GM12878 (cell line): Measurements from ENCODE around the gene AGRN. TPM values are rescaled to one million over a fixed set of nuclear protein-coding genes. Genes with fewer than 3 reads are reported as not detected.

ENCODE experiments used
- ATAC-seq: fragments of 200-7000 bp; cut with Tn5 transposase; 3 replicates; pipeline ENCODE4 v1.9.1; 2020; ENCODE audit warnings: mild to moderate bottlenecking, moderate library complexity
- BruUV-seq: library from RNA; stranded (reverse); fragments of 400-500 nt; replicated peaks from 2 replicates; lab custom pipeline; 2021; lab: Mats Ljungman, UMichigan
- CTCF ChIA-PET: fragments of 300-600 bp; sonication (Branson Sonifier 250); formaldehyde crosslinking; extraction: SDS; loops from one replicate; lab custom pipeline; 2021; ENCODE audit warnings: inconsistent platforms; lab: Yijun Ruan, JAX
- POLR2A ChIA-PET: fragments of 350-600 bp; formaldehyde crosslinking; extraction: SDS; loops from one replicate; lab custom pipeline; 2021; ENCODE audit warnings: inconsistent platforms; lab: Charles Lee
- RAD21 ChIA-PET: fragments of 300-600 bp; sonication (Branson Sonifier 250); formaldehyde crosslinking; loops from one replicate; lab custom pipeline; 2023; ENCODE audit warnings: antibody characterized with exemption; ENCODE audit not compliant: unreplicated experiment; lab: Charles Lee
- SMC1A ChIA-PET: fragments of 300-600 bp; sonication (Branson Sonifier 250); formaldehyde crosslinking; loops from one replicate; lab custom pipeline; 2023; ENCODE audit not compliant: unreplicated experiment, uncharacterized antibody; lab: Charles Lee
- DNase-seq: peaks from one replicate; pipeline ENCODE4 v3.0.0-alpha.2; 2011; ENCODE audit warnings: low read depth, low spot score
- FAIRE-seq: peaks from 3 replicates; lab custom pipeline; 2011; peaks lifted over from hg19 to GRCh38; lab: Jason Lieb, UNC
- H2AFZ ChIP-seq: 2 replicates; pipeline ENCODE4 v1.6.0; 2011; ENCODE audit warnings: low read depth, low read length, control low read depth; ENCODE audit not compliant: control insufficient read depth
- H3K27ac ChIP-seq: 2 replicates; pipeline ENCODE4 v1.5.1; 2011; ENCODE audit warnings: control low read depth; ENCODE audit not compliant: control insufficient read depth, insufficient read depth
- H3K27me3 ChIP-seq, 2 experiments: replicated peaks in 1 of 2; 2 replicates each; pipeline versions ENCODE4 v1.6.0 to v1.6.1; 2011; ENCODE audit warnings: low read length in 1 of 2; ENCODE audit not compliant: control insufficient read depth in 2 of 2, insufficient read depth in 2 of 2
- H3K36me3 ChIP-seq, 2 experiments: 2 replicates each; pipeline ENCODE4 v1.5.1; 2011; ENCODE audit warnings: low read length in 1 of 2; ENCODE audit not compliant: control insufficient read depth in 2 of 2, insufficient read depth in 2 of 2
- H3K4me1 ChIP-seq: 2 replicates; pipeline ENCODE4 v1.6.1; 2011; ENCODE audit warnings: mild to moderate bottlenecking, low read length, moderate library complexity, mixed read lengths; ENCODE audit not compliant: control insufficient read depth, insufficient read depth
- H3K4me2 ChIP-seq: 2 replicates; pipeline ENCODE4 v1.6.0; 2011; ENCODE audit warnings: control low read depth; ENCODE audit not compliant: control insufficient read depth, insufficient read depth
- H3K4me3 ChIP-seq: fragments of 200-600 bp; sonication (generic); 2 replicates; pipeline ENCODE4 v1.5.1; 2016
- H3K79me2 ChIP-seq: 2 replicates; pipeline ENCODE4 v1.6.0; 2011; ENCODE audit warnings: low read length; ENCODE audit not compliant: control insufficient read depth, insufficient read depth
- H3K9ac ChIP-seq: 2 replicates; pipeline ENCODE4 v1.8.0; 2011; ENCODE audit warnings: low read length, control low read depth, mixed read lengths; ENCODE audit not compliant: control insufficient read depth, insufficient read depth
- H3K9me3 ChIP-seq: replicated peaks from 3 replicates; pipeline ENCODE4 v1.5.1; 2011; ENCODE audit warnings: mild to moderate bottlenecking, low read length; ENCODE audit not compliant: control insufficient read depth, insufficient read depth
- H4K20me1 ChIP-seq: 2 replicates; pipeline ENCODE4 v1.6.0; 2011; ENCODE audit not compliant: control insufficient read depth, insufficient read depth
- ATF7 ChIP-seq: fragments of 450-650 bp; IDR thresholded peaks from 2 replicates; pipeline ENCODE4 v1.6.1; 2016; ENCODE audit warnings: low read depth, mild to moderate bottlenecking
- CBX3 ChIP-seq: fragments of 200-600 bp; sonication (generic); IDR thresholded peaks from 2 replicates; pipeline ENCODE4 v1.6.1; 2016; ENCODE audit warnings: low read depth, borderline replicate concordance
- EZH2 ChIP-seq: IDR thresholded peaks from 2 replicates; pipeline ENCODE4 v1.6.1; 2012; ENCODE audit warnings: low read depth, mild to moderate bottlenecking, control low read depth, inconsistent platforms, low read length, borderline replicate concordance; ENCODE audit not compliant: control insufficient read depth
- HDGF ChIP-seq: fragments of 450-650 bp; IDR thresholded peaks from 2 replicates; pipeline ENCODE4 v1.6.1; 2016; ENCODE audit warnings: antibody characterized with exemption
- NFIC ChIP-seq: IDR thresholded peaks from 2 replicates; pipeline ENCODE4 v1.6.1; 2012; ENCODE audit warnings: low read depth, mild to moderate bottlenecking, inconsistent platforms, low read length, moderate library complexity
- POU2F2 ChIP-seq: IDR thresholded peaks from 3 replicates; pipeline ENCODE4 v1.6.1; 2011; ENCODE audit warnings: low read depth, mild to moderate bottlenecking, low read length, borderline replicate concordance
- RELA ChIP-seq: fragments of 450-650 bp; IDR thresholded peaks from 2 replicates; pipeline ENCODE4 v1.8.0; 2014; ENCODE audit warnings: borderline replicate concordance; ENCODE audit not compliant: partially characterized antibody
- SIN3A ChIP-seq: IDR thresholded peaks from 2 replicates; pipeline ENCODE4 v1.6.1; 2012; ENCODE audit warnings: low read depth, low read length, improper control_type of control experiment
- ZBED1 ChIP-seq: IDR thresholded peaks from 2 replicates; pipeline ENCODE4 v1.6.1; 2016; ENCODE audit warnings: borderline replicate concordance
- ZNF274 ChIP-seq: IDR thresholded peaks from one replicate; pipeline ENCODE4 v1.8.0; 2011; ENCODE audit not compliant: insufficient read length, insufficient read depth
- WGBS: methylation state at CpG from one replicate; pipeline ENCODE4 v1.1.6; 2016; ENCODE audit warnings: low lambda C conversion rate; ENCODE audit not compliant: insufficient replicate concordance, insufficient coverage; ENCODE audit errors: missing lambda C conversion rate; 5-methylcytosine and 5-hydroxymethylcytosine counted together
- in situ Hi-C: fragments of 300-500 bp; cut with MboI; formaldehyde crosslinking; loops from 9 replicates; pipeline ENCODE4 v1.14.3; 2018; ENCODE audit warnings: mixed read lengths
- intact Hi-C: fragments of 100-400 bp; cut with micrococcal nuclease; formaldehyde crosslinking; loops from one replicate; pipeline ENCODE4 v1.14.2; 2022; ENCODE audit not compliant: unreplicated experiment
- polyA plus RNA-seq, 11 experiments: library from polyadenylated mRNA; depleted of rRNA in 4 of 11; unstranded in 6 of 11; stranded (reverse) in 5 of 11; fragments of >200 nt; fragmentation: Nextera tagmentation in 4 of 11; fragmentation: Illumina TruSeq in 1 of 11; extraction: Ambion mirVana in 4 of 11; extraction: Trizol in 1 of 11; gene quantifications; 1 replicate in 1 of 11; 2 replicates in 10 of 11; pipeline versions ENCODE4 v1.2.1 to v1.2.3, GENCODE V29; 2011 to 2016; ENCODE audit warnings: inconsistent platforms in 2 of 11, missing spikeins in 2 of 11, low read depth in 1 of 11
- total RNA-seq, 4 experiments: library from RNA; depleted of rRNA in 3 of 4; stranded (reverse); fragments of >200 nt in 3 of 4; fragmentation: Illumina TruSeq in 1 of 4; extraction: Trizol in 1 of 4; gene quantifications; 2 replicates each; pipeline versions ENCODE4 v1.2.1 to v1.2.3, GENCODE V29; 2013 to 2021
- TF ChIP-seq, protein P1 (sequence below): IDR thresholded peaks from 2 replicates; pipeline ENCODE4 v1.6.1; 2011; ENCODE audit warnings: low read depth, low read length, improper control_type of control experiment, borderline replicate concordance
- TF ChIP-seq, protein P2 (sequence below): fragments of 450-650 bp; IDR thresholded peaks from 2 replicates; pipeline ENCODE4 v1.6.1; 2016; ENCODE audit warnings: mild to moderate bottlenecking

AGRN gene
- total and polyA plus RNA-seq, 10 of the 15 experiments (the other 5 are each of a cell fraction or from before 2014, with no cell fraction given) = 0.02 to 41.8 (median 4.1) TPM

DNA sequence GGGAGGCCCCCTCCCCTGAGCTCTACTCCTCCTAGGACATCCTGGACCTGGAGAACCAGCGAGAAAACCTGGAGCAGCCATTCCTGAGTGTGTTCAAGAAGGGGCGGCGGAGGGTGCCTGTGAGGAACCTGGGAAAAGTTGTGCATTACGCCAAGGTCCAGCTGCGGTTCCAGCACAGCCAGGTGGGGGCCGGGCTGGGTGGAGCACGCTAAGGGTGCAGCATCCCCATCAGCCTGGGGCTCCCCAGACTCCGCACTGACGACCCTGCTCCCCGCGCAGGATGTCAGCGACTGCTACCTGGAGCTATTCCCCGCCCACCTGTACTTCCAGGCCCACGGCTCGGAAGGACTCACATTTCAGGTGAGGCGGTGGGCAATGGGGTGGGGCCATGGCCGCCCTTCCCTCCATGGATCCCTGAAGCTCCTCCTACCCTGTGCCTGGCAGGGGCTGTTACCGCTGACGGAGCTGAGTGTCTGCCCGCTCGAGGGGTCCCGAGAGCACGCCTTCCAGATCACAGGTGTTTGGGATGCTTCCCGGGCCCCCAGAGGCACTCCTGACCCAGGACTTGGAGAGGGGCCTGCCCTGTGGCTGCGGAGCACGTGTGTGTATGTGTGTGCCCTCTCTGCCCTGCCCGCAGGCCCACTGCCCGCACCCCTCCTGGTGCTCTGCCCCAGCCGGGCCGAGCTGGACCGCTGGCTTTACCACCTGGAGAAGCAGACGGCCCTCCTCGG, 49.5 kb upstream of the AGRN start:
- no peak for FAIRE-seq
- Histone ChIP-seq H3K27me3 (no peaks in the 10 kb centered on the region), H4K20me1 (no peaks in the 10 kb centered on the region), H2AFZ (no peak overlapping the region), H3K79me2 (no peaks in the 10 kb centered on the region), H3K4me1 (peaks cover 9% of the 10 kb centered on the region), H3K9me3 (no peaks in the 10 kb centered on the region), H3K9ac (no peak overlapping the region), H3K4me3 (no peak overlapping the region), H3K36me3 (no peaks in the 10 kb centered on the region), H3K27ac (no peak overlapping the region), H3K4me2 (no peak overlapping the region)
- ChIA-PET POLR2A (no interaction called here), CTCF (no interaction called here), RAD21 (no interaction called here), SMC1A (no interaction called here)
- ATAC-seq = no peak
- intact Hi-C loops (no loop called here), in situ Hi-C loops (no loop called here)
- DNase-seq = no peak
- TF ChIP-seq POU2F2 (no peak), EZH2 (no peak)
- no TSS peak for BruUV-seq
- 72% methylated on average over 24 of the region's 33 CpGs for WGBS

DNA sequence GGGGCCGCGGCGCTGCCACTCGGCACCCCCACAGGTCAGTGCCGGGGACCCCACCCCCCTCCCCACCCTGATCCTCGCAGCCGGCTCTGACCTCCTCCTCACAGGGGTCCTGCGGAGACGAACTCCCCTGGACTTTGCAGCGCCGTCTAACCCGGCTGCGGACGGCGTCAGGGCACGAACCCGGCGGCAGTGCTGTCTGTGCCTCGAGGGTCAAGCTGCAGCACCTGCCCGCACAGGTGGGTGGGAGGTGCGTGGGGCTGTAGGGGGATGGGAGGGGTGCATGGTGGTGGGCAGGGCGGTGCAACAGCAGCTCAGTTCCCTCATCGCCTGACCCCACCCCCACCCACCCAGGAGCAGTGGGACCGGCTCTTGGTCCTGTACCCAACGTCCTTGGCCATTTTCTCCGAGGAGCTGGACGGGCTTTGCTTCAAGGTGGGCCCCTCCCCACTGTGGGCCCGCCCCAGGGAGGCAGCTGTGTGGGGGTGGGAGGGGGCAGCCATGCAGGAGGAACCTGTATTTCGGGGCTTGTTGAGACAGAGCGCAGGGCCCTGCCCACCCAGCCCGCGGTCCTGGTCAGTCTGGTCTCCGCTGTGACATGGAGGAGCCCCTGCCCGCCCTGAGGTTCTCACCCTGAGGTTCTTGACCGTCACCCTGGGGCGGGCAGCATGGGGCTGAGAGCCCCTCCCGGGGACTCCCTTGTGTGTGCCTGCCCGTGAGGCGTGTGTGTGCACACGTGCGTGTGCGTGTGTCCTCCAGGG, 48.8 kb upstream of the AGRN start:
- no peak overlapping the region for H3K4me3 ChIP-seq
- no peak overlapping the region for H3K4me2 ChIP-seq
- no peaks in the 10 kb centered on the region for H3K36me3 ChIP-seq
- WGBS = 27% methylated on average over 22 of the region's 42 CpGs
- H4K20me1 ChIP-seq = no peaks in the 10 kb centered on the region
- intact Hi-C loops = no loop called here
- no peaks in the 10 kb centered on the region for H3K9me3 ChIP-seq
- in situ Hi-C loops = no loop called here
- no peak for DNase-seq
- ChIA-PET CTCF (no interaction called here), SMC1A (no interaction called here), POLR2A (no interaction called here), RAD21 (no interaction called here)
- no peak overlapping the region for H3K9ac ChIP-seq
- no peak overlapping the region for H3K27ac ChIP-seq
- H3K27me3 ChIP-seq = no peaks in the 10 kb centered on the region
- no peak overlapping the region for H2AFZ ChIP-seq
- BruUV-seq = no TSS peak
- ATAC-seq = no peak
- H3K4me1 ChIP-seq = peaks cover 5% of the 10 kb centered on the region
- no peaks in the 10 kb centered on the region for H3K79me2 ChIP-seq
- FAIRE-seq = no peak
- TF ChIP-seq SIN3A (no peak), ZNF274 (no peak), ZBED1 (no peak), HDGF (no peak), NFIC (no peak), ATF7 (no peak), CBX3 (no peak), RELA (no peak)
- TF ChIP-seq, protein P1, sequence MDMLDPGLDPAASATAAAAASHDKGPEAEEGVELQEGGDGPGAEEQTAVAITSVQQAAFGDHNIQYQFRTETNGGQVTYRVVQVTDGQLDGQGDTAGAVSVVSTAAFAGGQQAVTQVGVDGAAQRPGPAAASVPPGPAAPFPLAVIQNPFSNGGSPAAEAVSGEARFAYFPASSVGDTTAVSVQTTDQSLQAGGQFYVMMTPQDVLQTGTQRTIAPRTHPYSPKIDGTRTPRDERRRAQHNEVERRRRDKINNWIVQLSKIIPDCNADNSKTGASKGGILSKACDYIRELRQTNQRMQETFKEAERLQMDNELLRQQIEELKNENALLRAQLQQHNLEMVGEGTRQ = no peak
- TF ChIP-seq, protein P2, sequence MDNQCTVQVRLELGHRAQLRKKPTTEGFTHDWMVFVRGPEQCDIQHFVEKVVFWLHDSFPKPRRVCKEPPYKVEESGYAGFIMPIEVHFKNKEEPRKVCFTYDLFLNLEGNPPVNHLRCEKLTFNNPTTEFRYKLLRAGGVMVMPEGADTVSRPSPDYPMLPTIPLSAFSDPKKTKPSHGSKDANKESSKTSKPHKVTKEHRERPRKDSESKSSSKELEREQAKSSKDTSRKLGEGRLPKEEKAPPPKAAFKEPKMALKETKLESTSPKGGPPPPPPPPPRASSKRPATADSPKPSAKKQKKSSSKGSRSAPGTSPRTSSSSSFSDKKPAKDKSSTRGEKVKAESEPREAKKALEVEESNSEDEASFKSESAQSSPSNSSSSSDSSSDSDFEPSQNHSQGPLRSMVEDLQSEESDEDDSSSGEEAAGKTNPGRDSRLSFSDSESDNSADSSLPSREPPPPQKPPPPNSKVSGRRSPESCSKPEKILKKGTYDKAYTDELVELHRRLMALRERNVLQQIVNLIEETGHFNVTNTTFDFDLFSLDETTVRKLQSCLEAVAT = no peak
